ENCODE results near the gene SOWAHB.

DNA sequence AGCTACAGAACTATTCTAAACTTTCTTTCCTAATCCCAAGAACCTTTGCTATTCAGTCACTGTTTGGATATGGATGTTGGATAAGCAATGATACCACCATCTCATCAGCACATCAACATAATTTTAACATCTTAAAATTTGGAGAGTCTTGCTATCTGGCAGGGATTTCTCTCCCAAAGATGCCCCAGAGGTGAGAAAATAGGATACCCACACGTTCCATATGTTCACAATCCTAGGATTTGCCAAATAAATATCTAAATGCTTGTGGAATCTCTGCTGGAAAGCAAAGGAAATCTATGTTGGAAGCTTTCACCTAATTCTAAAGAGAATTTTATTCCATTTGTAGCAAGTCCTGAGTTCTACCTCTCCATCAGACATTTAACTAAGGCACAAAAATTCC is 24.4 kb downstream of the SOWAHB start:
- TF ChIP-seq, protein P1, sequence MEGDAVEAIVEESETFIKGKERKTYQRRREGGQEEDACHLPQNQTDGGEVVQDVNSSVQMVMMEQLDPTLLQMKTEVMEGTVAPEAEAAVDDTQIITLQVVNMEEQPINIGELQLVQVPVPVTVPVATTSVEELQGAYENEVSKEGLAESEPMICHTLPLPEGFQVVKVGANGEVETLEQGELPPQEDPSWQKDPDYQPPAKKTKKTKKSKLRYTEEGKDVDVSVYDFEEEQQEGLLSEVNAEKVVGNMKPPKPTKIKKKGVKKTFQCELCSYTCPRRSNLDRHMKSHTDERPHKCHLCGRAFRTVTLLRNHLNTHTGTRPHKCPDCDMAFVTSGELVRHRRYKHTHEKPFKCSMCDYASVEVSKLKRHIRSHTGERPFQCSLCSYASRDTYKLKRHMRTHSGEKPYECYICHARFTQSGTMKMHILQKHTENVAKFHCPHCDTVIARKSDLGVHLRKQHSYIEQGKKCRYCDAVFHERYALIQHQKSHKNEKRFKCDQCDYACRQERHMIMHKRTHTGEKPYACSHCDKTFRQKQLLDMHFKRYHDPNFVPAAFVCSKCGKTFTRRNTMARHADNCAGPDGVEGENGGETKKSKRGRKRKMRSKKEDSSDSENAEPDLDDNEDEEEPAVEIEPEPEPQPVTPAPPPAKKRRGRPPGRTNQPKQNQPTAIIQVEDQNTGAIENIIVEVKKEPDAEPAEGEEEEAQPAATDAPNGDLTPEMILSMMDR (IDR thresholded peaks at IDR 0.05; ENCODE audit: poor library complexity) = no peak
- TF ChIP-seq EZH2phosphoT487 (IDR thresholded peaks at IDR 0.05; ENCODE audit: low read depth, severe bottlenecking, unreplicated experiment) (no peak), EZH2 (IDR thresholded peaks at IDR 0.05; ENCODE audit: borderline replicate concordance) (no peak)
